Activated B cell treated with CpG ODN at 0.5 μM for 24 hours (primary cell): ENCODE measurements around the gene GRB7. TPM values are rescaled to one million over a fixed set of nuclear protein-coding genes. Genes with fewer than 3 reads are reported as not detected.
A peak's percentile ranks its signal among the peaks of the same experiment; 100 is the strongest.

ENCODE experiments used
- ATAC-seq: fragments of 200-7000 bp; cut with Tn5 transposase; one replicate; pipeline ENCODE4 v1.10.0; 2021; ENCODE audit warnings: low read depth, mild to moderate bottlenecking, moderate library complexity
- CTCF ChIA-PET: fragments of 350-600 bp; sonication (Branson Sonifier 250); formaldehyde crosslinking; loops from one replicate; lab custom pipeline; 2021; ENCODE audit warnings: antibody characterized with exemption; lab: Charles Lee
- POLR2A ChIA-PET: fragments of 350-600 bp; sonication (Branson Sonifier 250); formaldehyde crosslinking; loops from one replicate; lab custom pipeline; 2021; ENCODE audit warnings: antibody characterized with exemption; lab: Charles Lee
- DNase-seq: peaks from one replicate; pipeline ENCODE4 v3.0.0; 2022
- H3K27ac Mint-ChIP-seq: one replicate; pipeline ENCODE4 v1.8.0; 2020; ENCODE audit warnings: mixed read lengths
- H3K27me3 Mint-ChIP-seq: one replicate; pipeline ENCODE4 v1.8.0; 2021; ENCODE audit warnings: mixed read lengths
- H3K36me3 Mint-ChIP-seq: one replicate; pipeline ENCODE4 v1.8.0; 2021; ENCODE audit warnings: low read depth, mixed read lengths
- H3K4me1 Mint-ChIP-seq: one replicate; pipeline ENCODE4 v1.8.0; 2021; ENCODE audit warnings: mixed read lengths
- H3K4me3 Mint-ChIP-seq: one replicate; pipeline ENCODE4 v1.8.0; 2020; ENCODE audit warnings: mild to moderate bottlenecking, mixed read lengths
- H3K9me3 Mint-ChIP-seq: one replicate; pipeline ENCODE4 v1.8.0; 2020; ENCODE audit warnings: mixed read lengths
- intact Hi-C: fragments of 100-400 bp; cut with micrococcal nuclease; formaldehyde crosslinking; loops from one replicate; pipeline ENCODE4 v1.15.1; 2024
- total RNA-seq: library from RNA; stranded (reverse); gene quantifications from 2 replicates; pipeline ENCODE4 v1.2.3, GENCODE V29; 2022
- TF ChIP-seq, protein P1 (sequence below): fragments of 200-600 bp; IDR thresholded peaks from one replicate; pipeline ENCODE4 v1.8.0; 2022; ENCODE audit warnings: antibody characterized with exemption, mild to moderate bottlenecking

The GRB7 gene
- total RNA-seq, 1 donor from 2014 or later, result 0.44 TPM

DNA sequence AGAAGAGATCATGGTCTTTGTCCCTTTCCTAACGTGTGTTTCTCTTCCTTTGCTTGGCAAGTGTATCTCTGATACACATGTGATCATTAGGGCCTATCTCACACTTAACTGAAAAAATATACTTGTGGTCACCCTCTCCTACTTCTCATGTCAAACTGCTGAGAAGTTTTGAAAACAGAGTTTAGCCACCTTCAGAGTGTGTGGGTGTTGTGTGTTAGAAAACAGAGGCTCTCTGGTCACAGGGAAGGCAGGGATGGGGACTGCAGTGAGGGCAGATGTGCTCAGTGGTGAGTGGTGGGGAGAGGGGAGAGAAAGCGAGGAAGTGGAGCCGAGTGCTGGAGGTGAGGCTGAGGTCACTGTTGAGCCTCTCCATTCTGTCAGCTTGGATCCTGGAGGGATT lies 29.4 kb downstream of the GRB7 start:
- peaks cover 88% of the 10 kb centered on the region for H3K4me1 Mint-ChIP-seq
- ATAC-seq (no peak), DNase-seq (no peak)
- H3K4me3 Mint-ChIP-seq, result peak overlapping the region; percentile 17
- peak overlapping the region; percentile 96 for H3K27ac Mint-ChIP-seq
- H3K36me3 Mint-ChIP-seq, result peaks cover 94% of the 10 kb centered on the region
- H3K27me3 Mint-ChIP-seq, result no peaks in the 10 kb centered on the region
- ChIA-PET CTCF (interaction anchor here (1.3 kb wide), 1 partner anchor 145 kb away, joined by 4 read pairs; no protein-coding TSS in a partner anchor), POLR2A (interaction anchor here (1.0 to 4.5 kb wide), 5 partner anchors 9 to 27 kb away, joined by 3 to 38 read pairs (median 5); no protein-coding TSS in a partner anchor)
- intact Hi-C loops, result no loop called here
- no peaks in the 10 kb centered on the region for H3K9me3 Mint-ChIP-seq
- TF ChIP-seq, protein P1, sequence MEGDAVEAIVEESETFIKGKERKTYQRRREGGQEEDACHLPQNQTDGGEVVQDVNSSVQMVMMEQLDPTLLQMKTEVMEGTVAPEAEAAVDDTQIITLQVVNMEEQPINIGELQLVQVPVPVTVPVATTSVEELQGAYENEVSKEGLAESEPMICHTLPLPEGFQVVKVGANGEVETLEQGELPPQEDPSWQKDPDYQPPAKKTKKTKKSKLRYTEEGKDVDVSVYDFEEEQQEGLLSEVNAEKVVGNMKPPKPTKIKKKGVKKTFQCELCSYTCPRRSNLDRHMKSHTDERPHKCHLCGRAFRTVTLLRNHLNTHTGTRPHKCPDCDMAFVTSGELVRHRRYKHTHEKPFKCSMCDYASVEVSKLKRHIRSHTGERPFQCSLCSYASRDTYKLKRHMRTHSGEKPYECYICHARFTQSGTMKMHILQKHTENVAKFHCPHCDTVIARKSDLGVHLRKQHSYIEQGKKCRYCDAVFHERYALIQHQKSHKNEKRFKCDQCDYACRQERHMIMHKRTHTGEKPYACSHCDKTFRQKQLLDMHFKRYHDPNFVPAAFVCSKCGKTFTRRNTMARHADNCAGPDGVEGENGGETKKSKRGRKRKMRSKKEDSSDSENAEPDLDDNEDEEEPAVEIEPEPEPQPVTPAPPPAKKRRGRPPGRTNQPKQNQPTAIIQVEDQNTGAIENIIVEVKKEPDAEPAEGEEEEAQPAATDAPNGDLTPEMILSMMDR, result no peak

DNA sequence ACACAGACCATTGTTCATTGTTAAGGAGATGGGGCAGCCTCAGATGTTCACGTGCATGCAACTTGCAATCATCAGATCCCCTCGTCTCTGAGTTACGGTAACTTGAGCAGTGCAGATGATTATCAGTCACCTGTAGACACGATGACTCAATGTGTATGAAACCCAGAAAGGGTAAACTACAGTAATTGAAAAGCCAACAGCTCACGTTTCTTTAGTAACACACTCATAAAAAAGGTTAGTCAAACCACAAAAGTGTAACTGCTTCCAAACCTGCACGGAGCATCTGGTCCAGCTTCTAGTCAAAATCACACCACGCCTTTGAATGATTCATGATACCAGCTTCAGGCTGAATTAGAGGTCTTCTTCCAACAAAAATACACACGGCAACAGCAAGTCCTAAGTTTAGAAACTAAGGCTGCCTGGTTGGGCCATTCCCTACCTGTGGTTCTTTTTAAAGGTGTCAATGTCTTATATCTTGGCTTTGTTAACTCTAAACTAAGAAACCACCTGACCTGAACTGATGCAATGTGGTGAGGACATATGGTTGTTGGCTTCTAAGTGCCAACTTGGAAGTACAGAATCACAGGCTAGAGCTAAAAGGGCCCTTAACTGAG lies 32.3 kb downstream of the GRB7 start:
- TF ChIP-seq, protein P1, result no peak
- ATAC-seq (peak; percentile 68), DNase-seq (no peak)
- intact Hi-C loops, result loop anchor here (1.0 to 5.0 kb wide), 4 partner anchors 8 to 95 kb away; partner anchors contain the start of gene IKZF3
- Mint-ChIP-seq H3K4me3 (peak overlapping the region; percentile 58), H3K27me3 (no peaks in the 10 kb centered on the region), H3K4me1 (peaks cover 99% of the 10 kb centered on the region), H3K27ac (peak overlapping the region; percentile 96), H3K9me3 (no peaks in the 10 kb centered on the region), H3K36me3 (peaks cover 93% of the 10 kb centered on the region)
- POLR2A ChIA-PET, result interaction anchor here (0.6 to 2.2 kb wide), 14 partner anchors 9 to 210 kb away, joined by 3 to 79 read pairs (median 6); partner anchors contain the start of genes IKZF3, MIEN1 and PSMD3
- CTCF ChIA-PET, result interaction anchor here (0.9 to 1.7 kb wide), 5 partner anchors 12 to 92 kb away, joined by 3 to 10 read pairs (median 3); no protein-coding TSS in a partner anchor

DNA sequence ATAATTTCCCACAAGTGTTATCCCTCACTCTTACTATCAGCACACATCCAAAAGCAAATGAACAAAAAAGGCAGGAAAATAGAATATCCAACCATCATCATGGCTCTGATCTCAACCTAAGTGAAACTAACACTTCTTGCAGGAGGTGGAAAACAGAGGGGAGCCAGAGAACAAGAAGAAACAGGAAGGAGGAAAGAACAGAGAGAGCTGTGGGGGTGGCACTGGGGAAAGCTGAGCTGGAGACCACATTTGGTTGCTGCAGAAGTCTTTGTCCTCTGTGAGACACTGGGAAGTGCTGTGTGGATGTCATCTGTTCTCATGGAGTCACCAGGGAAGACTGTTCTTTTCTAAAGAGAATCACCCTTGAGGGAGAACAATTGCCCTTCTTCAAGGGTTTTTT lies 34.7 kb downstream of the GRB7 start:
- ChIA-PET CTCF (interaction anchor here (1.0 kb wide), 1 partner anchor 17 kb away, joined by 3 read pairs; no protein-coding TSS in a partner anchor), POLR2A (interaction anchor here (0.7 to 2.4 kb wide), 5 partner anchors 10 to 91 kb away, joined by 3 to 22 read pairs (median 5); no protein-coding TSS in a partner anchor)
- TF ChIP-seq, protein P1, result no peak
- peak overlapping the region; percentile 96 for H3K27ac Mint-ChIP-seq
- peaks cover 90% of the 10 kb centered on the region for H3K36me3 Mint-ChIP-seq
- peaks cover 99% of the 10 kb centered on the region for H3K4me1 Mint-ChIP-seq
- H3K4me3 Mint-ChIP-seq, result peak overlapping the region; percentile 59
- DNase-seq, result no peak
- no peaks in the 10 kb centered on the region for H3K9me3 Mint-ChIP-seq
- no peaks in the 10 kb centered on the region for H3K27me3 Mint-ChIP-seq
- no peak for ATAC-seq
- intact Hi-C loops, result loop anchor here (5.0 kb wide), 1 partner anchor 75 kb away; no protein-coding TSS in a partner anchor

DNA sequence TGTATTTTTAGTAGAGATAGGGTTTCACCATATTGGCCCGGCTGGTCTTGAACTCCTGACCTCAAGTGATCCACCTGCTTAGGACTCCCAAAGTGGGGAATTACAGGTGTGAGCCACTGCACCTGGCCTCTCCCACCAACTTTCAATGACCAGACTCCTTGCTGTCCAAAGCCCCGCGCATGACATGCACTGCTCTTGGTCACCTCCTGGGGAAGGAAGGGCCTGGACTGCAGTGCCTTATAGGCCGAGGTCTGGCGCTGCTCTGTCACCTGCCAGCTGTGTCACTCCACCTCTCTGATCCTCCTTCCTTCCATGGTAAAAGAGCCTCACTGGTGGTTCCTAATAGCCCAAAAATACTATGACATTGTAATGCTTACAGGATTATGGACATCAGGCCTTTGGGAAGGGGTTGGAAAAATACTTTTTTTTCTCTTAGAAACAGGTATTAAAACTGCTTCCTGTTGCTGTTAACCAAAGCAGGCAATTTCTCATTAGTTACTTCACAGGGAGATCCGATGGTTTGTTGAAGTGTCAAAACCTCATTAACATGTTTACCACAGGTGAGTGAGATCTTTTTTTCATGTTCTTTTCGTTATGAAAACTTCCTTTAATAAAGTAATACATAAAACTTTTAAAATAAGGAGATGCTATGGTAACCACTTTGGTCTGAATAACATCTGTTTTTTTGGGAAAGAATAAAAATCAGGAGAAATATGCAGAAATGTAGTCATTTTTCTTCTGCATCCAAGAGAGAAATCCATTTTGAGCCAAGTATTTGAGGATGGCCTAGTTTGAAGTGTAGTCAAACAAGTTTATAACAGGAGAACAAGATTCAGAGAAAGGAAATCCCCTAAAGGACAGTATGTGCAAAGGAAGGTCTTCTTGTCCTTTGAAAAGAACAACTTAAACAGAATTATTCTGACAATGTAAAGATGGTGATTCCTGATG lies 35.5 kb downstream of the GRB7 start:
- ATAC-seq (no peak), DNase-seq (no peak)
- ChIA-PET CTCF (interaction anchor here (1.0 kb wide), 1 partner anchor 18 kb away, joined by 3 read pairs; no protein-coding TSS in a partner anchor), POLR2A (interaction anchor here (0.6 to 13.9 kb wide), 7 partner anchors 10 to 214 kb away, joined by 3 to 308 read pairs (median 5); no protein-coding TSS in a partner anchor)
- peak overlapping the region; percentile 96 for H3K27ac Mint-ChIP-seq
- peaks cover 100% of the 10 kb centered on the region for H3K4me1 Mint-ChIP-seq
- intact Hi-C loops, result loop anchor here (5.0 kb wide), 1 partner anchor 74 kb away; no protein-coding TSS in a partner anchor
- peaks cover 90% of the 10 kb centered on the region for H3K36me3 Mint-ChIP-seq
- H3K27me3 Mint-ChIP-seq, result no peaks in the 10 kb centered on the region
- H3K4me3 Mint-ChIP-seq, result peak overlapping the region; percentile 59
- TF ChIP-seq, protein P1, result no peak
- no peaks in the 10 kb centered on the region for H3K9me3 Mint-ChIP-seq
